Keratinocyte (primary cell): ENCODE measurements around the gene PLXDC2. TPM values are rescaled to one million over a fixed set of nuclear protein-coding genes. Genes with fewer than 3 reads are reported as not detected.

Source experiments
- DNase-seq: peaks from one replicate; pipeline ENCODE4 v3.0.0-alpha.2; 2011; ENCODE audit warnings: low read depth, missing footprints, low spot score
- FAIRE-seq: peaks from 2 replicates; lab custom pipeline; 2011; peaks lifted over from hg19 to GRCh38; lab: Jason Lieb, UNC
- H2AFZ ChIP-seq: 2 replicates; pipeline ENCODE4 v1.6.0; 2012; ENCODE audit warnings: low read length, control low read depth, inconsistent platforms; ENCODE audit not compliant: control insufficient read depth
- H3K27ac ChIP-seq: 2 replicates; pipeline ENCODE4 v1.5.1; 2011; ENCODE audit warnings: low read length; ENCODE audit not compliant: control insufficient read depth, insufficient read depth
- H3K27me3 ChIP-seq: 3 replicates; pipeline ENCODE4 v1.6.0; 2011; ENCODE audit warnings: low read length; ENCODE audit not compliant: control insufficient read depth, insufficient read depth; ENCODE audit errors: extremely low read depth
- H3K36me3 ChIP-seq, 2 experiments: 2 replicates in 1 of 2; 3 replicates in 1 of 2; pipeline ENCODE4 v1.5.1; 2011; ENCODE audit warnings: low read length in 2 of 2, mild to moderate bottlenecking in 1 of 2; ENCODE audit not compliant: control insufficient read depth in 2 of 2, insufficient read depth in 2 of 2; ENCODE audit errors: extremely low read depth in 1 of 2
- H3K4me1 ChIP-seq: 3 replicates; pipeline ENCODE4 v1.5.1; 2011; ENCODE audit warnings: low read length; ENCODE audit not compliant: control insufficient read depth, insufficient read depth; ENCODE audit errors: extremely low read depth
- H3K4me2 ChIP-seq: 3 replicates; pipeline ENCODE4 v1.6.0; 2011; ENCODE audit warnings: low read depth, low read length; ENCODE audit not compliant: control insufficient read depth, insufficient read depth; ENCODE audit errors: extremely low read depth
- H3K4me3 ChIP-seq, 3 experiments: fragments of 200-600 bp in 1 of 3; sonication (generic) in 1 of 3; 2 replicates in 2 of 3; 3 replicates in 1 of 3; pipeline ENCODE4 v1.5.1; 2011 to 2016; ENCODE audit warnings: low read length in 3 of 3, mild to moderate bottlenecking in 3 of 3, control low read depth in 2 of 3, inconsistent platforms in 1 of 3, low read depth in 1 of 3, mixed read lengths in 1 of 3, mixed run types in 1 of 3, moderate library complexity in 1 of 3; ENCODE audit not compliant: control insufficient read depth in 2 of 3, insufficient read depth in 2 of 3; ENCODE audit errors: extremely low read depth in 1 of 3
- H3K79me2 ChIP-seq: 2 replicates; pipeline ENCODE4 v1.6.0; 2012; ENCODE audit warnings: low read length; ENCODE audit not compliant: control insufficient read depth, insufficient read depth
- H3K9ac ChIP-seq: 3 replicates; pipeline ENCODE4 v1.6.0; 2011; ENCODE audit warnings: low read length; ENCODE audit not compliant: control insufficient read depth, insufficient read depth; ENCODE audit errors: extremely low read depth
- H3K9me1 ChIP-seq: 3 replicates; pipeline ENCODE4 v1.6.0; 2011; ENCODE audit warnings: low read length; ENCODE audit not compliant: control insufficient read depth, insufficient read depth; ENCODE audit errors: extremely low read depth
- H3K9me3 ChIP-seq: 2 replicates; pipeline ENCODE4 v1.5.1; 2012; ENCODE audit warnings: low read depth, low read length; ENCODE audit not compliant: control insufficient read depth
- H4K20me1 ChIP-seq: 3 replicates; pipeline ENCODE4 v1.6.0; 2011; ENCODE audit warnings: low read length; ENCODE audit not compliant: control insufficient read depth, insufficient read depth; ENCODE audit errors: extremely low read depth
- CTCF ChIP-seq, 3 experiments: IDR thresholded peaks in 1 of 3; conservative IDR thresholded peaks in 1 of 3; optimal IDR thresholded peaks in 1 of 3; 2 replicates in 2 of 3; 3 replicates in 1 of 3; pipeline versions ENCODE3 to v1.5.1; 2011; ENCODE audit warnings: low read length in 3 of 3, mild to moderate bottlenecking in 3 of 3, moderate library complexity in 2 of 3, control low read depth in 1 of 3, inconsistent platforms in 1 of 3; ENCODE audit not compliant: insufficient read depth in 2 of 3; ENCODE audit errors: extremely low read depth in 1 of 3
- EZH2 ChIP-seq: IDR thresholded peaks from one replicate; pipeline ENCODE4 v1.6.1; 2012; ENCODE audit warnings: inconsistent platforms, mild to moderate bottlenecking, low read length, moderate library complexity
- dilution Hi-C: fragments of 300-500 bp; cut with MboI; formaldehyde crosslinking; loops from one replicate; pipeline ENCODE4 v1.7.0; 2020; ENCODE audit warnings: low sequenced_read_pairs; ENCODE audit not compliant: extremely low pct_ligation_motif_present
- polyA plus RNA-seq, 5 experiments: library from polyadenylated mRNA; depleted of rRNA in 3 of 5; stranded (reverse) in 3 of 5; stranded (forward) in 1 of 5; unstranded in 1 of 5; fragments of >200 nt; gene quantifications; 1 replicate in 1 of 5; 2 replicates in 3 of 5; 3 replicates in 1 of 5; pipeline versions ENCODE4 v1.2.1 to v1.2.3, GENCODE V29; 2011 to 2012; ENCODE audit warnings: missing spikeins in 2 of 5, low read depth in 1 of 5, low replicate concordance in 1 of 5

The PLXDC2 gene
- polyA plus RNA-seq, 1 donor (not counting 4 experiments of a cell fraction or from before 2014, with no cell fraction given) = 12.9 TPM

- Histone ChIP-seq H3K36me3 (no peaks in the 10 kb centered on the region), H3K27ac (no peak overlapping the region), H3K9ac (no peak overlapping the region), H4K20me1 (no peaks in the 10 kb centered on the region), H2AFZ (no peak overlapping the region), H3K9me3 (no peaks in the 10 kb centered on the region), H3K4me2 (no peak overlapping the region), H3K4me1 (no peaks in the 10 kb centered on the region), H3K9me1 (no peaks in the 10 kb centered on the region), H3K4me3 (no peak overlapping the region), H3K27me3 (no peaks in the 10 kb centered on the region), H3K79me2 (no peaks in the 10 kb centered on the region)
- TF ChIP-seq EZH2 = no peak
- no peak for TF ChIP-seq CTCF (optimal IDR thresholded peaks at IDR 0.05 in 1 of 3, IDR thresholded peaks at IDR 0.05 in 1 of 3, conservative IDR thresholded peaks at IDR 0.05 in 1 of 3; ENCODE audit: extremely low read depth in 1 of 3, insufficient read depth in 2 of 3, low read length in 3 of 3)
- dilution Hi-C loops = no loop called here
- no peak for DNase-seq
- no peak for FAIRE-seq
These were observed 241.9 kb downstream of the PLXDC2 start for GRCh38 chr10:20058135-20058534.

- H3K36me3 ChIP-seq = no peaks in the 10 kb centered on the region
- FAIRE-seq (peak; percentile 26), DNase-seq (no peak)
- dilution Hi-C loops = no loop called here
- H3K79me2 ChIP-seq = no peaks in the 10 kb centered on the region
- TF ChIP-seq EZH2 (no peak), CTCF (optimal IDR thresholded peaks at IDR 0.05 in 1 of 3, IDR thresholded peaks at IDR 0.05 in 1 of 3, conservative IDR thresholded peaks at IDR 0.05 in 1 of 3; ENCODE audit: extremely low read depth in 1 of 3, insufficient read depth in 2 of 3, low read length in 3 of 3) (no peak)
- H3K27ac ChIP-seq = no peak overlapping the region
- H4K20me1 ChIP-seq = no peaks in the 10 kb centered on the region
- no peaks in the 10 kb centered on the region for H3K27me3 ChIP-seq
- no peaks in the 10 kb centered on the region for H3K4me1 ChIP-seq
- H3K4me3 ChIP-seq = no peak overlapping the region
- H2AFZ ChIP-seq = no peak overlapping the region
- no peaks in the 10 kb centered on the region for H3K9me3 ChIP-seq
- no peak overlapping the region for H3K4me2 ChIP-seq
- no peaks in the 10 kb centered on the region for H3K9me1 ChIP-seq
- no peak overlapping the region for H3K9ac ChIP-seq
These were observed 243.0 kb downstream of the PLXDC2 start for GRCh38 chr10:20059084-20059835.
